ENCODE results near the gene ZFP92.

Gene ZFP92

GRCh38 chrX:153441981-153442380, 30.7 kb downstream of the ZFP92 start:
- no peak overlapping the region for H3K27ac ChIP-seq
- TF ChIP-seq CTCF (conservative IDR thresholded peaks at IDR 0.05) (no peak), ZFX (IDR thresholded peaks at IDR 0.05) (no peak)

- TF ChIP-seq CTCF (conservative IDR thresholded peaks at IDR 0.05) (no peak), ZFX (IDR thresholded peaks at IDR 0.05) (no peak)
- no peak overlapping the region for H3K27ac ChIP-seq
These were observed 31.2 kb downstream of the ZFP92 start for GRCh38 chrX:153442463-153442862.

GRCh38 chrX:153443476-153444332, 32.4 kb downstream of the ZFP92 start:
- no peak overlapping the region for H3K27ac ChIP-seq
- TF ChIP-seq ZFX (IDR thresholded peaks at IDR 0.05) = no peak
- TF ChIP-seq CTCF (conservative IDR thresholded peaks at IDR 0.05) = no peak

GRCh38 chrX:153444333-153445011, 33.2 kb downstream of the ZFP92 start:
- TF ChIP-seq ZFX (IDR thresholded peaks at IDR 0.05) = no peak
- no peak for TF ChIP-seq CTCF (conservative IDR thresholded peaks at IDR 0.05)
- no peak overlapping the region for H3K27ac ChIP-seq

- no peak for TF ChIP-seq ZFX (IDR thresholded peaks at IDR 0.05)
- TF ChIP-seq CTCF (conservative IDR thresholded peaks at IDR 0.05) = no peak
- H3K27ac ChIP-seq = no peak overlapping the region
These were observed 34.0 kb downstream of the ZFP92 start for GRCh38 chrX:153445106-153445855.

DNA sequence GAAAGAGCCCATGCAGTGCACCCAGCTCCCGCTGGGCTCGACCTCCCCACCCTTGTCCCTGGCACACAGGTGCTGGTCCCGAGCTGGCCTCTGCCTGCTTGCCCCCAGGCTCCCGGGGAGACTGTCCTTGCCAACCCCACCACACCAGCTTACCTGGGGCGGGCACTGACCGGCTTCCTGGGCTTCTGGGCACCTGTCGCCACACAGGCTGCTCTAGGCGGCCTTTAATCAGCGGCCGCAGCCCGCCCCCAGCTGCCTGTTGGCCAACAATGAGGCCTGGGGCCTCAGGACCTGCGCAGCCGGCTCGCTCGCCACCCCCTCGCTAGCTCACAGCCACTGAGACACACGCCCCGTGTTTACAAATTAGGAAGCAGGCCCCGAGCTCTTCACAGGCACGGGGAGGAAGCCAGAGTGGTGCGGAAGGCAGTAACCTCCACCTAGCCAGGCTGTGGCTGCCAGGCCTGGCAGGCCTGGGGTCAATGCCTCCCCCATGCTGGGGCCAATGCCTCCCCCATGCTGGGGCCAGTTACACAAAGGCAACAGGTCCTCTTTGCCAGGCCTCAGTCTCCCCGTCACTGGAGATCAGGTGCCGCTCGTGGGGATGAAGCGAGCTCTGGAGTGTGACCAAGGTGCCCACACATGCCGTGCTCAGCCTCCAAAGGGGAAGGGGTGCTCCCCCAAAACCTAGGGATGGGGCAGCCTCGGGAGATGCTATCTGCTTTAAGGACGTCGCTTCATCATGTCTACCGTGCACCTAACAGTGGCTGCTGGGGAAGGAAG, 34.8 kb downstream of the ZFP92 start, which contains the start of gene TREX2:
Gene TREX2, minus strand, starts transcription at position 201 of the 780 bp plus-strand sequence. CDS start 626 bp downstream, outside the sequence.
- no peak for TF ChIP-seq CTCF (conservative IDR thresholded peaks at IDR 0.05)
- no peak for TF ChIP-seq ZFX (IDR thresholded peaks at IDR 0.05)
- H3K27ac ChIP-seq = no peak within 1 kb of the TSS

Measured in C4-2B (cell line).